NCI-H1092 treated with DMSO at 0.1 percent for 48 hours (cell line): ENCODE measurements around the gene APOF.
A peak's percentile ranks its signal among the peaks of the same experiment; 100 is the strongest.
"Not testable (repeated sequence)": the region's sequence is repeated elsewhere in the genome, so short reads cannot be mapped to it uniquely, and the experiment has no call there.

Source experiments
- DNase-seq: peaks from one replicate; lab custom pipeline; 2025; lab: John Stamatoyannopoulos, UW

The APOF gene

DNA sequence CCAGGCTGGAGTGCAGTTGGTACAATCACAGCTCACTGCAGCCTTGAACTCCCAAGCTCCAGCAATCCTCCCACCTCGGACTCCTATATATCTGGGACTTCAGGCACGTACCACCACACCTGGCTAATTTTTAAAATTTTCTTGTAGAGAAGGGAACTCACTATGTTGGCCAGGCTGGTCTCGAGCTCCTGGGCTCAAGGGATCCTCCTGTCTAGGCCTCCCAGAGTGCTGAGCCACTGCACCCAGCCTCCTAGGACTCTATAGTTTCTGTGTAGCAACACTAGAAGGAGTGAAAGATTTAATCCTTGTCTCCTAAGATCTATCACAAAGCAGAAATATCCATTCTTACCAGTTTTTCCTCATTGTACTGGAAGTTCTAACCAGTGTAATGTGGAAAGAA is 4.3 kb upstream of the APOF start:
- no peak for DNase-seq

- DNase-seq: no peak
These were observed 1.0 kb downstream of the APOF start for GRCh38 chr12:56361487-56362129.

GRCh38 chr12:56359851-56360767 is 2.5 kb downstream of the APOF start, which contains the start of gene STAT2:
Gene STAT2, minus strand, starts transcription at chr12:56360107. Its CDS starts 3,536 bp downstream, at chr12:56356571.
- peak; percentile 96 for DNase-seq

- DNase-seq: no peak
These were observed 3.7 kb downstream of the APOF start for GRCh38 chr12:56358836-56359532.

DNA sequence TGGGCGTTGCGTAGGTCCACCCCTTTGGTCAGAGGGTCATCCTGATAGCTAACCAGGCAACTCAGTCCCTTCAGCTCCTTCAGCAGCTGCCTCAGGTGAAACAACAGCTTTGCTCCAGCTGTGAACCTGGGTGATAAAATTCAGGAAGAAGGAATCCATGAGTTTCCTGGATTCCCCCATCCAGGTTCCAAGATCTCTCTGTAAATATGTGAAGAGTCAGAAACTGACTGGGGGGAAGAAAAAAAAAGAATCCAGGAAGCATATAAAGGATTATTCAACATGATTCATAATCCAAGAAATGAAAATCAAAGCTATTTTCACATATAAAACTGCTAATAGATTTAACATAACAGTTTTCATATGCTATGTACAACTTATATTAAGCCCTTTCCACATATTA is 11.3 kb downstream of the APOF start:
- no peak for DNase-seq

DNA sequence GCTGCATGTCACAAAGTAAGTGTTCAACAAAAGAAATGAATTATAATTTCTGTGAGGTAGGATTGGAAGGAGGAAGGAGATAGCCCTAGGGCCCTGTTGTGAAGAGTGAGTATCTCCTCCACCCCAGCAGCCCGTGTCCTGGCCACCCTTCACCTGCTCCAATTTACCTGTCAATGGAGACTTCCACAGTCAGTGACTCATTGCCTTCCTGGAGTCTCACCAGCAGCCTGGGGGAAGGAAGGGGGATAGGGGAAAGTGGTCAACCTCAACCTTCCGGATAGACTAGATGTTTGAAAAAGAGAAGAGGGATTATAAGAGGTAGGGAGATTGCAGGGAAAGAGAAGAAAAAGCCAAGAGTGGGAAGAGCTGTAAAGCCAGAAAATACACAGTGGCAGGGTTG is 12.0 kb downstream of the APOF start:
- DNase-seq: no peak

- no peak for DNase-seq
These were observed 13.9 kb downstream of the APOF start for GRCh38 chr12:56348776-56349175.

DNA sequence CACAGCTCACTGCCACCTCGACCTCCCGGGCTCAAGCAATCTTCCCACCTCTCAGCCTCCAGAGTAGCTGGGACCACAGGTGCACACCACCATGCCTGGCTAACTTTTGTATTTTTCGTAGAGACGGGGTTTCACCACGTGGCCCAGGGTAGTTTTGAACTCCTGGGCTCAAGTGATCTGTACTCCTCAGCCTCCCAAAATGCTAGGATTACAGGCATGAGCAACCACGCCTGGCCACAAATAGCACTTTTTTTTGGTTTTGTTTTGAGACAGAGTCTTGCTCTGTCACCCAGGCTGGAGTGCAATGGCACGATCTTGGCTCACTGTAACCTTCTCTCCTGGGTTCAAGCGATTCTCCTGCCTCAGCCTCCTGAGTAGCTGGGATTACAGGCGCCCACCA is 15.4 kb downstream of the APOF start:
- DNase-seq: not testable (repeated sequence)

DNA sequence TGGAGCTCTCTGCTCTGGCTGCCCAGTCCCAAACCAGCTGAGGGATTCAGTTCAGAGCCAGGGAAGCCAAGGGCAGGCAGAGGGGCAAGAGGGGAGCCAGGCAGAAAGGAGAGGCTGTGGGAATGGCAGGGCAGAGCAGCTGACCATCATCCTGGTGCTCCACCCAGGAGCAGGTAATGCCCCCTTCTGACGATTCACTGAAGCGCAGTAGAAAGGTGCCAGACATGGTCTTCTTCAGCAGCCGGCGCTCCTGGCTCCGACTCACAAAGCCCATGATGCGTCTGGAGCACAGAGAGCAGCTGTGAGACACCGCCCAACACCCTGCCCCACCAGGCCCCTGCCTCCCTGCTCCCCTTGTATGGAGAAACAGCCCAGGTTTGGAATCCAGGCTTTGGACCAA is 16.0 kb downstream of the APOF start:
- DNase-seq: no peak

- DNase-seq: not testable (repeated sequence)
These were observed 20.4 kb downstream of the APOF start for GRCh38 chr12:56342290-56342689.

- no peak for DNase-seq
These were observed 21.0 kb downstream of the APOF start for GRCh38 chr12:56341616-56342015.

DNA sequence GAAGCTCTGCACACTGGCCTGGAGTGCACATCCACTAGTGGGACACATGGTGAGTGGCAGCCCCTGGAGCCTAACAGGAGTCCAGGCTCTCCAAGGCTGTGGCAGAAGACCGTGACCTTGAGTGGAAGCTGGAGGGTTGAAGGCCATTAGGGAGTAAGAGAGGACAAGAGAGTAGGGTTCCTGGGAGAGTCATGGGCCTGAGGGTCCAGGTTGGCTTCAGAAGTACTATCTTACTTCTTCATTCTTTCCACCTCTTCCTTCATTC is 23.6 kb downstream of the APOF start:
- DNase-seq: no peak

DNA sequence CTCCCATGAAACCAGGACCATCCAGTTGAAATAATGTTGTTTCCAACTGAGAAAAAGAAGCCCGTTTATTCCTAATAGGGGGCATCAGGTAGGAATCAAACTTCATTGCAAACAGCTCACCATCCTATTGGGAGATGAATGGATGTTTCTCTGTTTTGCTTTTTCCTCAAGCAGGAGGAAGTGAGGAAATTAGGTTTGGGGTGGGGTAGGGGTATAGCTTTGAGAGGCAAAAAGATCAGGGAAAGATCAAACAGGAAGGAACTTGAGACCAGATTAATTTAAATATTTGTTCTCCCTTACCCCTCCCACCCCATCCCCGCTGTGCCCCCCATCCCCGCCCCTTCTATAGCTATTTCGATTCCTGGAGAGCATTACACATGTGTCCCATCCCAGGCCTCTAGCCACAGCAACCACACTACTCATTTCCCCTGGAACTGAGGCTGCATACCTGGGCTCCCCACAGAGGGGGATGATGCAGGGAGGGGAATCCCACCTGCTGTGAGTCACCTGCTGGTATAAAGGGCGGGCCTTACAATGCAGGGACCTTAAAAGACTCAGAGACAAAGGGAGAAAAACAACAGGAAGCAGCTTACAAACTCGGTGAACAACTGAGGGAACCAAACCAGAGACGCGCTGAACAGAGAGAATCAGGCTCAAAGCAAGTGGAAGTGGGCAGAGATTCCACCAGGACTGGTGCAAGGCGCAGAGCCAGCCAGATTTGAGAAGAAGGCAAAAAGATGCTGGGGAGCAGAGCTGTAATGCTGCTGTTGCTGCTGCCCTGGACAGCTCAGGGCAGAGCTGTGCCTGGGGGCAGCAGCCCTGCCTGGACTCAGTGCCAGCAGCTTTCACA is 24.1 kb downstream of the APOF start, which contains the start of gene IL23A:
Gene IL23A, plus strand, starts transcription at position 577 of the 850 bp plus-strand sequence. Its CDS starts 161 bp downstream, at position 738.
- DNase-seq: no peak

DNA sequence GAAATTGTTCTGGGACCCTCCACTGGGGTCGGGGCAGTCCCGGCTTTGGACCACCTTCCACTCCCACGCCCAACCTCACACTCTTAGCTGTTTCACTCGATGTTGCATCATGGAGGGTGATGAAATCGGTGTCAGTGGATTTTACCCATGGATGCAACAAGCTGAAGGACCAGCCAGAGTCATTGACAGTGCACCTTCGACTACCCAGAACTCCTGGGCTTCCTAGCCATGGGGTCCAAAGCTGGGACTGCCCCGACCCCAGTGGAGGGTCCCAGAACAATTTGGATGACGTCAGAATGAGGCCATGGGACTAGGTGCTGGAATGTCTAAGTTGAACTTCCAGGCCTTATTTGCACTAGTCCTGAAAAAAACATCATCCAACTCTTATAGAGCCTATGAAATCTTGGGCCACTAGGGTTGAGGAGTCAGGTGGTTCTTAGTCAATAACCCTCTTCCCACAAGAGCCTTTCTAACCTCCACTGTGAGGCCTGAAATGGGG is 24.9 kb downstream of the APOF start:
- no peak for DNase-seq

GRCh38 chr12:56336361-56337167 is 26.1 kb downstream of the APOF start:
- no peak for DNase-seq

GRCh38 chr12:56335527-56335926 is 27.1 kb downstream of the APOF start:
- not testable (repeated sequence) for DNase-seq

GRCh38 chr12:56334490-56334793 is 28.2 kb downstream of the APOF start:
- DNase-seq: no peak

DNA sequence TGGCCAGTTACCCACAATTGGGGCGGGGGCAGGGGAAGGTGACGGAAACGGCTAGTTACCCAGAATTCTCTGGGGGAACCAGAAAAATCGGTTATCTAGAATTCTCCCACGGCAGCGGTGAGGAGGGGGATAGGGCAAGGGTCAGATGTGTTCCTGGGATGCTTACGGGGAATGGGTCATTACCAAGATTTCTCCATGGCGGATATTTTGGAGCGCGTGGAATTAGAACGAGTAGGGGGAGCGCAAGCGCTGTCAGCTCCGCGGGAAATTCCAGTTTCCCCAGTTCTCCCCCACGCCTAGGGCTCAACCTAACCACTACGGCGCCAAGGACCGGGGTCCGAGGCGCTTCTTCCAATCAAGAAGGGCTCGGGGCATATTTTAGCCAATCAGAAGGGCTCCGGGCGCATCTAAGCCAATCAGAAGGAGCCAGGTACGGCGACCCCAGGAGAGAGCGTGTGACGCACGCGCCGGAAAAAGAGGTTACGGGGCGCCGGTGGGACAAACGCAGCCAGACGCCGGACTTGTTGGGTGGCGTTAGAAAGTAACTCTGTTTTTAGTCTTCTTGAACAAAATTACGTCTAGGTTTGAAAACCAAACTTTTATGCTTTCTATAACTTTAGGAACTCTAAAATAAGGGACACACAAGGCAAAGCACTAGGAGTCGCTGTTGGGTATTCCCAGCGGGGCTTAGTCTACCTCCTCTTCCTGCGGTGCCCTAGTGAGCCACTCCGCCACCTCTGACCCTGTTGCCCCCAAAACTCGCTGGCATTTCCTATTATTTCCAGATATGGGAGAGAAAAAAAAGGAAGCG is 28.8 kb downstream of the APOF start, which contains the start of gene PAN2:
Gene PAN2, minus strand, starts transcription at position 322 of the 811 bp plus-strand sequence. CDS start 906 bp downstream, outside the sequence.
- peak; percentile 92 for DNase-seq

DNA sequence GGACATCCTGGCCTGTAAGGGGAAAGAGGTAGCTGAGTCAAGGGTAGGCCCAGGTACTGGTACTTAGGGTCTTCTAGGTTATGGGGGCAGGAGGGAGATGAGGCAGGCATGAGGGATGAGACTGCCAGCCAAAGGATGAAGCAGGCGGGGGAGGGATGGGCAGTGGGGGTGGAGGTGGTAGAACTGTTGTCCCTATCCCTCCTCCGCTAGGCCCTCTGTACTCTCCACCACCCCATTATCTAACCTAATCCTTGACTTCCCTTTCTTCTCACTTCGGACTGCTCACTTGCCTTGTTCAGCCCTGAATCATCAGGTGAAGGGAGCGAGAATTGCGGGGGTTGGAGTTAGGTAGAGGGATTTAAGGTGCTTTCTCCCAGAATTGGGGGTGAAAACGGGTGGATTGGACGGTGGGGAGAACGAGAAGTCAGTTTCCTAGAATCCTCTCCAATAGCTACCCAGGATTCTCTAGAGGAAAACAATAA is 29.4 kb downstream of the APOF start:
- no peak for DNase-seq
